ENCODE measurements around the gene PPIL1. TPM values are rescaled to one million over a fixed set of nuclear protein-coding genes. Genes with fewer than 3 reads are reported as not detected.

The PPIL1 gene
- total RNA-seq, 1 donor from 2014 or later, result 36.6 TPM

- no peaks in the 10 kb centered on the region for H3K9me3 Mint-ChIP-seq (ENCODE audit: unreplicated experiment)
- no peak overlapping the region for H3K27ac Mint-ChIP-seq (ENCODE audit: unreplicated experiment)
- Histone ChIP-seq H3K79me2 (ENCODE audit: insufficient read depth, low read length) (no peaks in the 10 kb centered on the region), H4K20me1 (ENCODE audit: insufficient read depth, low read length) (no peaks in the 10 kb centered on the region), H3K4me2 (ENCODE audit: low read length) (no peak overlapping the region), H3K27me3 (ENCODE audit: insufficient read depth, low read length) (no peaks in the 10 kb centered on the region), H3K4me1 (ENCODE audit: insufficient read depth, low read length) (peaks cover 26% of the 10 kb centered on the region), H3K4me3 (ENCODE audit: insufficient read depth, low read depth, low read length) (no peak overlapping the region), H3K27ac (ENCODE audit: low read depth, low read length) (no peak overlapping the region), H3K36me3 (ENCODE audit: insufficient read depth, low read length) (no peaks in the 10 kb centered on the region), H3K9ac (ENCODE audit: low read length) (no peak overlapping the region), H3K9me3 (ENCODE audit: insufficient read depth, low read depth, low read length) (no peaks in the 10 kb centered on the region), H2AFZ (ENCODE audit: low read depth, low read length) (no peak overlapping the region)
- no peak overlapping the region for H3K4me3 Mint-ChIP-seq (ENCODE audit: unreplicated experiment)
- no peak for DNase-seq (ENCODE audit: low read depth)
- no peak for TF ChIP-seq EZH2 (IDR thresholded peaks at IDR 0.05; ENCODE audit: insufficient read depth, low read length)
- TF ChIP-seq CTCF (IDR thresholded peaks at IDR 0.05; ENCODE audit: insufficient read depth, low read depth, low read length), result no peak
- peaks cover 34% of the 10 kb centered on the region for H3K4me1 Mint-ChIP-seq (ENCODE audit: low read depth, unreplicated experiment)
- no peak for FAIRE-seq
- H3K36me3 Mint-ChIP-seq (ENCODE audit: low read depth, unreplicated experiment), result peaks cover 4% of the 10 kb centered on the region
- H3K27me3 Mint-ChIP-seq (ENCODE audit: low read depth, unreplicated experiment), result peaks cover 13% of the 10 kb centered on the region
These were observed 50.4 kb downstream of the PPIL1 start for GRCh38 chr6:36824253-36824652.

GRCh38 chr6:36823421-36824096 is 51.0 kb downstream of the PPIL1 start:
- TF ChIP-seq CTCF (IDR thresholded peaks at IDR 0.05; ENCODE audit: insufficient read depth, low read depth, low read length) (no peak), EZH2 (IDR thresholded peaks at IDR 0.05; ENCODE audit: insufficient read depth, low read length) (no peak)
- Histone ChIP-seq H3K9me3 (ENCODE audit: insufficient read depth, low read depth, low read length) (no peaks in the 10 kb centered on the region), H4K20me1 (ENCODE audit: insufficient read depth, low read length) (no peaks in the 10 kb centered on the region), H3K4me3 (ENCODE audit: insufficient read depth, low read depth, low read length) (no peak overlapping the region), H2AFZ (ENCODE audit: low read depth, low read length) (no peak overlapping the region), H3K9ac (ENCODE audit: low read length) (no peak overlapping the region), H3K36me3 (ENCODE audit: insufficient read depth, low read length) (no peaks in the 10 kb centered on the region), H3K79me2 (ENCODE audit: insufficient read depth, low read length) (no peaks in the 10 kb centered on the region), H3K4me1 (ENCODE audit: insufficient read depth, low read length) (peaks cover 26% of the 10 kb centered on the region), H3K27me3 (ENCODE audit: insufficient read depth, low read length) (no peaks in the 10 kb centered on the region), H3K27ac (ENCODE audit: low read depth, low read length) (no peak overlapping the region), H3K4me2 (ENCODE audit: low read length) (peak overlapping the region; percentile 39)
- Mint-ChIP-seq H3K27me3 (ENCODE audit: low read depth, unreplicated experiment) (peaks cover 14% of the 10 kb centered on the region), H3K4me3 (ENCODE audit: unreplicated experiment) (no peak overlapping the region), H3K4me1 (ENCODE audit: low read depth, unreplicated experiment) (peaks cover 34% of the 10 kb centered on the region), H3K27ac (ENCODE audit: unreplicated experiment) (peak overlapping the region; percentile 21), H3K9me3 (ENCODE audit: unreplicated experiment) (no peaks in the 10 kb centered on the region), H3K36me3 (ENCODE audit: low read depth, unreplicated experiment) (peaks cover 4% of the 10 kb centered on the region)
- DNase-seq (ENCODE audit: low read depth), result no peak
- no peak for FAIRE-seq
